Bone marrow (tissue), 2 donors: ENCODE results near the gene APLF.
A peak's percentile ranks its signal among the peaks of the same experiment; 100 is the strongest.

Experiments
- DNase-seq, 2 donors: peaks; one replicate each; lab custom pipeline; 2025; lab: John Stamatoyannopoulos, UW

The APLF gene, protein sequence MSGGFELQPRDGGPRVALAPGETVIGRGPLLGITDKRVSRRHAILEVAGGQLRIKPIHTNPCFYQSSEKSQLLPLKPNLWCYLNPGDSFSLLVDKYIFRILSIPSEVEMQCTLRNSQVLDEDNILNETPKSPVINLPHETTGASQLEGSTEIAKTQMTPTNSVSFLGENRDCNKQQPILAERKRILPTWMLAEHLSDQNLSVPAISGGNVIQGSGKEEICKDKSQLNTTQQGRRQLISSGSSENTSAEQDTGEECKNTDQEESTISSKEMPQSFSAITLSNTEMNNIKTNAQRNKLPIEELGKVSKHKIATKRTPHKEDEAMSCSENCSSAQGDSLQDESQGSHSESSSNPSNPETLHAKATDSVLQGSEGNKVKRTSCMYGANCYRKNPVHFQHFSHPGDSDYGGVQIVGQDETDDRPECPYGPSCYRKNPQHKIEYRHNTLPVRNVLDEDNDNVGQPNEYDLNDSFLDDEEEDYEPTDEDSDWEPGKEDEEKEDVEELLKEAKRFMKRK

DNA sequence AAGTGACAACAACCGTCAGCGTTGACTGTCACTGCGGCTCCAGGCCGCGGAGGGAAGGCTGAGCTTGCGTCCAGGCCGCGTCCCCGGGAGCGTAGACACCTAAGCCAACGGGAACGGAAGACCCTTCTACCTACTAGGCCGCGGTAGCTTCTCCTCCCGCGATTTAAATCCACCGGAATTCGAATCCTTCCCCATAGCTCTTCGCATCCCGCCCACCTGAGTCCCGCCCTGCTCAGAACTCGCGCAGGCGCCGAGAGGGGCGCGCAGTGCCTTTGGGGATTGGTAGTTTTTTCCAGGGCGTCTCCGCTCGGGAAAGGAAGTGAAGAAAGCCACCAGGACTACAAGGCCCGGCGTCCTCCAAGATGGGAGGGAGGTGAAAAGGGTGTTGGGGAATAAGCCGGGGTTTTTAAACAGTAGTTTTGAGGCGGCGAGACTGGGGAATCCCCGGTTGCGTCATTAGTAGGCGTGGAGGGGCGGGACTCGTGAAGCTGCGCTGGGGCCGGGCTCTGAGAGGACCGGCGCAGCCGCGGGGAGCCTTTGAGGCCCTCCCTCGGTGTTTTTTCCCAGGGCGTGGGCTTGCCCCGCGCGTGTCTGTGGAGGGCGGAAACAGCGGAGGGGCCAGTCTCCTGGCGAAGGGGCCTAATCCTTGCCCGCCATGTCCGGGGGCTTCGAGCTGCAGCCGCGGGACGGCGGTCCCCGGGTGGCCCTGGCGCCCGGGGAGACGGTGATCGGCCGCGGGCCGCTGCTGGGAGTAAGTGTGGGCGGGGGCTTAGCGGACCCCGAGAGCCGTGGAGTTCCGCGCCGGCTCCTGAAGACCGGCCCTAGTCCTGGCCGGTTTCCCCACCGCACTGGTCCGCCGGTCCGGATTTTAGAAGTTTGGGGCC is at the start of gene APLF, which contains the start of gene FBXO48:
Gene APLF, plus strand, starts transcription at position 509 of the 884 bp plus-strand sequence. Its CDS starts 147 bp downstream, at position 656.
Gene FBXO48, minus strand, starts transcription at position 218 of the 884 bp plus-strand sequence. CDS start 2,149 bp downstream, outside the sequence.
- peak; percentile 93 to 99 for DNase-seq

DNA sequence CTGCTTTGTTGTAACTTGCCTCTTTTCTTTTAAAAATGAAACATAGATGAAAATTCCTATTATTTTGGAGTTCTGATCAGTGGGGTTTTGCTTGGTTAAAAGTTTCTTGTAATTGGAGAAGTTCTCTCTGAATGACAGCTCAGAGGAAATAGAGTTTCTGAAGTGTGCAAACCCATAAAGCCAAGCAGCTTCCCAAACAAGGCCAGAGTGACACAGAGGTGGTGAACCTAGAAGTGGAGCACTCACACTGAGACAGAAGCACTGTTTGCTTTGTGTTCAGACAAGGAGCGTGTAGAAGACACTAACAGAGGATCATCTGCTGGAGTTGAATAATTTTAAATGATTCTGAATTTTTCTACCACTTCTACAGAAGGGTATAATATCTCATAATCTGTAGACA is 49.5 kb upstream of the APLF start:
- DNase-seq, result peak in 1 of 2 donors; percentile 56

DNA sequence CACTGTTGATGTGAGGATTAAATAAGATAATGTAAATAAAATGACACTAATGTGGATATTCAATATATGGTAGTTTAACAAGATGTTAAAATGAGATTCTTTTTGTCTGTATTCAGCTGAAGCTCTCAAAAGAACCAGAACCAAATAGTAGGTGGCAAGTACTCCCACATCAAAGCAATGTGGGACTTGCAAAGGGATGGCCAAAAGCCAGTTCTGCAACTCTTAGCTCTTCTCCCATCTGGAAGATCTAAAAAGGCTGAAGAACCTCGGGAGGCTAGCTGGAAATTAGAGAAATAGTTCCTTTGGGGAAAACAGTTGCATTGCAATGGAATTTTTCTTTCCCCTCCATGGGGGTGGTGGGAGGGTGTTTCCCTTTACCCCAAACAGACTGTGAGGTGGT is 49.0 kb upstream of the APLF start:
- DNase-seq, result no peak

DNA sequence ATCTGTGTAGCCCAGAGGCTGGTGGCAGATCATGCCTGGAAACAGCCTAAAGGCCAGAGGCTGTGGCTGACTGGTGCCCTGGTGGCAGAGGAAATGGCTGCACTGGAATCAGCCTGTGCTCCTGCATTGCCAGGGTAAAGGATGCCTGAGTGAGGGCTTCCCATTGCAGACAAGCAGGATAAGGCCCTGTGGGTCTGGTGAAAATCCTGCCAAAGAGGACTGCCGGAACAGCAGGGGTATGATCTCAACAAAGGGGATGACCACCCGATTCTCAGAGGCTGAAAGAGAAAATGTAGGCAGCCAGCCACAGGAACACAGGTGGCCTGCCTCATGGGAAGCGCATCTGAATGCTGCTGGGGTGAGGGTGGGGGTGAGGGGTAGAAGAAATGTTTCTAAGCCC is 48.5 kb upstream of the APLF start:
- no peak for DNase-seq

DNA sequence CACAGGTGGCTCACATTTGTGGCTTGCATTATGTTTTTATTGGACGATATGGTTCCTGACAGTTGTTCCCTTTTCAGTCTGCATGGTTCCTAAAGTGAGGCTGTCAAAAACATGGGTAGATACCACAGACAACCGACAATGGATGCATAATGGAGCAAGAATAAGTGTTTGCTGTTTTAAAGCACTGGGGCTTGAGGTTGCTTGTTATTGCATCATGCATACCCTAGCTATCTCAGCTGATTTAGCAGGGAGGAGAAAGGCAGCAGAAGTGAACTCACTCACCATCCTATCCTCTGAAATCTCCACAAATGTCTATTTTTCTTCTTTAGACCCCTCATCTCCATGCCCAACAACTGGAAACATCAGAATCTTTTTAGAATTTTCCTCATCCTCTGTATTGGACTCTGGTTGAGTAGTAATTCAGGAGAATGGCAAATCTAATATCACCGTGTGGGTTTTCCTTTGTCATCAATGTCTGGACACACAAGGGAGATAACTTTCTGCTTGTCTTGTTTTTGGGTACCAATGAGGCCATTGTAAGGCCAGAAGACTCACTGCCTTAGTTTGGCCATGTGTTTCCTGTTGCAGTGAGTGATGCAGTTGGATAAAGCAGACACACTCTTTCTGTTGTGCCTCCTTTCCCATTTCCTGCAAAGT is 47.0 kb upstream of the APLF start:
- DNase-seq, result no peak

DNA sequence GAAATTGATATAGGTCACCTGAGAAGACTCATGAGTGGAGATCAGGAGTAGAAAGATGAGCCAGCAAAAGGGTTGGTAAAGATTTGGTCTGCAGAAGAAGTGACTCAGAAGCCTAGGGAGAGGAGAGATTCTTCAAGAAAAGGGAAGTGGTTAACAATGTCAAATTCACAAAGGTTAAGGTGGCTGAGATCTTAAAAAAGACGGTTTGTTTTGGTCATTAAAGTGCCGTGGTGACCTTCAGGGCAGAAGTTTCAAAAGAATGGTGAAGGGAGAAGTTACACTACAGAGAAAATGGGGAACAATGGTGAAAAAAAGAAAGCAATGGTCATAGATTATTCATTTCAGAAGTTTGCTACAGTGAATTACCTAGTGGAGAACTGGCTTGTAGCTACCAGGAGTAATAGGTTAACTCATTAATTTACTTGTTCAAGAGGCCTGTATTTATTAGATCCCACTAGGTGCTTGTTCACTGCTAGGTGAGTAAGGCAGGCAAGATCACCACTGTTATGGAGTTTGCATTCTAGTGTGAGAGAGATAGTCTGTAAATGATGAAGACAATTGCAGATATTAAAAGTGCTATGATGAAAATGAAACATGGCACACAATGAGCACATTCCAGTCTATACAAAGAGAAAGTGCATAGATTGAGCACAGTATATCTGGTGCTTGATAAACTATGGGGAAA is 43.3 kb upstream of the APLF start:
- peak in 1 of 2 donors; percentile 98 for DNase-seq

DNA sequence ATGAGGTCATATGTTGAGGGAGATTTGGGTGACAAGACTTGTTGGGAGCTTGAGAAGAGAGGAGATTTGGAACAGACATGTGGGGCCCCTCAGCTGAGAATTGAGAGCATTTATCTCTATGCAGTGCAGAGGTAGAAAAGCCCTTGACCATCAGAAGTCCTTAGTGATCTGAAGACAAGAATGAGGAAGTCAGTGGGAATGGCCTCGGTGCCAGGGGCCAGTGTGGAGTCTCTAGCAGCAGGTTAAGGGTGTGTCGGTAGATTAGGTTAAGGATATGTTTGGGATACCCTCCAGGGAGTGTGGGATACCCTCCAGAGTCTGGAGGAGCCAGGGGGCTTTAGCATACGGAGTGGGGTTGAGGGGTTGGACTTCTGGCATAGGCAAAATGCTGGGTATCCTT is 41.9 kb upstream of the APLF start:
- no peak for DNase-seq

DNA sequence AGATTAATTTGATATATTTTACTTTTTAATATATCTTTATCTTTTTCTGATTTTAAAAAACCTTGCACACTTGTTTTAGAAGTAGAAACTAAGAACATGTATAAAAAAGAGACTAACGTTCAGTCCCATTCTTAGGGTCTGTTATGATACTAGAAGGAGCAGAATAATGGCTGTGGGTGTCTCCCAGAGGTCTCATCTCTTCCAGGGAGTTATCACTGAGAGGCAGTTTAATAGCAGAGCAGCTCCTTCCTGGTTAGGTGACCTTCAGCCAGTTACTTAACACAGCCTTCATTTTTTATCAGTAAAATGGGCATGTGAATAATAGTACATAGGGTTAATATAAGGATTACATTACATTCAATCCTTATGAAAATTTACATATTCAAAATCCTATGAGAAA is 40.9 kb upstream of the APLF start:
- DNase-seq, result no peak

DNA sequence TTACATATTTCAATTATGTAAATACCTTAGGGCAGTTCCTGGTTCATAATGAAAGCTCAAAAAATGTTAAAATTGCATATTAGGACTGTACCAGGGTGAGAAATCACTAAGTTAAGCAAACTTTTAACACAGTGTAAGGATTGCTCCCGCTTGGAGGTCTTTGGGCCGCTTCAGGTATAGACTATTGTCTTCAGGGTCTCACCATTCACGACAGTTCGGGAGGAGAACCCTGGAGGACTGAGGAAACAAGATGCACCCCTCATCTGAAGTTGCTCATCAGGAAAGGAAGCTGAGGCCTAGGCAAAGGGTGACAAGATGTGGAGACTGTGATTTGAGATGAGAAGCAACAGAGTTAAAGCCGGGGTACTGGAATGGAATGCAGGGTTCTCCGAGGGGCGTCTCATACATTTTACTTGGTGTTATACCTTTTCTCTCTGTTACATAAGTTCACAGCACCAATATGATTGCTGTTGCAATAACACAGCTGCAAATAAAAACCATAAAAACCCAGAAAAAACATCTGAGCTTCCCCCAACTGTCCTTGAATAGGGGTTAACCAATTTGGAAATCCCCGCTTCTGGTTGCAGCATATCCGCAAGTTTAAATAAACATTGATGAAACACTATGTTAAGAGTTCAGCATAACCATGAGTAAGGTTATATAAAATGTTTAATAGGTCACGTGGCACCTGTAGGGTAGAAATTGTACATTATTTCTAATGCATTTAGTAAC is 40.4 kb upstream of the APLF start:
- DNase-seq, result no peak

DNA sequence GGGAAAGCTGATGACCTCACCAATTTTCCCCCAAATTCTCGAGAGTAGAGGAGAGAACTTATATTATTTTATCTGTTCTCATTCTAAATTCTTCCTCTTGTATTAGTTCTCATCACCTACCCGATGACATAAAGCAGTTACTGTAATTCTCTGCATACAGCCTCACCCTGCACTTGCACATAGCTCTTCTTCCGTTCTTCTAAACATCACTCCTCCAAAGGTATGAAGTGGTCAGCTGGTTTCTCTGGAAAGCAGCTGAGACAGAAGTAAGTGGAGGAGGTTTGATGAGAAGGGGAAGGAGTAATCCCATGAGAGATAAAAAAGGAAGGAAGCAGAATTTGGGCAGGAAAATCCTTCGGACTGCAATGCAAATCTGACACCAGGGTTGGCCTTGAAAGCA is 39.3 kb upstream of the APLF start:
- DNase-seq, result no peak

DNA sequence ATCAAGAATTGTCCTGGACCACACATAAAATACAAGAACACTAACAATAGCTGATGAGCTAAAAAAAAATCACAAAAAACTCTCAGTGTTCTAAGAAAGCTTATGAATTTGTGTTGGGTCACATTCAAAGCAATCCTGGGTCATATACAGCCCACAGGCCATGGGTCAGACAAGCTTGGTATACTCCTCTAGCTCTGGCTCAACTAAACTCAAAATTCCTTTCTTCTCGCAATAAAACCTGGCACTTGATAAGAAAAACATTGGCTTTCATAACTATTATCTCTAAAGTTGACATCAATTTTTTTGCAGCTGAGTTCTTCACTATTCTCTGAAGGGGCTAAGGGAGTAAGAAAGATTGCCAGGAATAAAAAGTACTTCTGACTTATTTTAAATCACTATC is 38.6 kb upstream of the APLF start:
- DNase-seq, result no peak

DNA sequence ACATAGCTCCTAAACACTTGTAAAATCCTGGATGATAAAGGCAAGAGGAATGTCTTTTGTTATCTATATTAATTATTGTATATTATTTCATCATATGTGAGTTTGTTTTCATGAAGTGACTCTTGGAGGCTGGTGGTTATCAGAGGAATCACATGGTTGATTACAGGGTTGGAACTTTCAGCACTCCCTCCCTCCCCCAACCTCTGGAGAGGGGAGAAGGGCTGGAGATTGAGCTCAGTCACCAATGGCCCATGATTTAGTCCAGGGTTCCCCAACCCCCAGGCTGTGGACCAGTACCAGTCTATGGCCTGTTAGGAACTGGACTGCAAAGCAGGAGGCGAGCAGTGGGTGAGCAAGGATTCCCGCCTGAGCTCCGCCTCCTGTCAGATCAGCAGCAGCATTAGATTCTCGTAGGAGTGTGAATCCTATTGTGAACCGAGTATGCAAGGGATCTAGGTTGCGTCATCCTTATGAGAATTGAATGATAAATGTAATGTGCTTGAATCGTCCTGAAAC is 38.0 kb upstream of the APLF start:
- no peak for DNase-seq

DNA sequence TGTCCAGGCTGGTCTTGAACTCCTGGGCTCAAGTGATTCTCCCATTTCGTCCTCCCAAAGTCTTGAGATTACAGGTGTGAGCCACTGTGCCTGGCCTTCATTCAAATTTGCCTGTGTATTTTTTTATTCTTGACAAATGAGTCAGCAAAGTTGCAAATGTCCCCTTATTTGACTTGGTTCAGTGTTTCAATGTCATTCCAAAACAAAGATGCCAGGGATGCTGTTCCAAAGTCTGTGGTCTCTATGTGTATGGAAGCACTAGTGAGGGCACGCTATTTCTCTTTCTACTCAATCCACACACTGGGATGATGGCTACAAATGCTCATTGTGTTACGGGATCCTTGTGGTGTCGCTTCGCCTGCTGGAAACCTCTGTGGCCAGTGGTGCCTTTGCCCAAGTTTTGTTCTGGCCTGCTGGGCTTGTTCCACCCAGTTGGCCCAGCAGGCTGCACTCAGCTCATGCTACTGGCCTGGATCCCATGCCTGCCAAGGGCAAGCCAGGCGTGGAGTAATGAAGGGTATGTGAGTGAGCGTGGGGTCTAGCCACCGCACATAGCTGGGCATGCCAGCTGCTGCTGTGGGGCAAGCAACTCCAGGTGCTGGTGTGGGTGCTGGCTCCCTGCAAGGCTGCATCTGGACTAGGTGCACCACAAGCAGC is 35.9 kb upstream of the APLF start:
- no peak for DNase-seq

DNA sequence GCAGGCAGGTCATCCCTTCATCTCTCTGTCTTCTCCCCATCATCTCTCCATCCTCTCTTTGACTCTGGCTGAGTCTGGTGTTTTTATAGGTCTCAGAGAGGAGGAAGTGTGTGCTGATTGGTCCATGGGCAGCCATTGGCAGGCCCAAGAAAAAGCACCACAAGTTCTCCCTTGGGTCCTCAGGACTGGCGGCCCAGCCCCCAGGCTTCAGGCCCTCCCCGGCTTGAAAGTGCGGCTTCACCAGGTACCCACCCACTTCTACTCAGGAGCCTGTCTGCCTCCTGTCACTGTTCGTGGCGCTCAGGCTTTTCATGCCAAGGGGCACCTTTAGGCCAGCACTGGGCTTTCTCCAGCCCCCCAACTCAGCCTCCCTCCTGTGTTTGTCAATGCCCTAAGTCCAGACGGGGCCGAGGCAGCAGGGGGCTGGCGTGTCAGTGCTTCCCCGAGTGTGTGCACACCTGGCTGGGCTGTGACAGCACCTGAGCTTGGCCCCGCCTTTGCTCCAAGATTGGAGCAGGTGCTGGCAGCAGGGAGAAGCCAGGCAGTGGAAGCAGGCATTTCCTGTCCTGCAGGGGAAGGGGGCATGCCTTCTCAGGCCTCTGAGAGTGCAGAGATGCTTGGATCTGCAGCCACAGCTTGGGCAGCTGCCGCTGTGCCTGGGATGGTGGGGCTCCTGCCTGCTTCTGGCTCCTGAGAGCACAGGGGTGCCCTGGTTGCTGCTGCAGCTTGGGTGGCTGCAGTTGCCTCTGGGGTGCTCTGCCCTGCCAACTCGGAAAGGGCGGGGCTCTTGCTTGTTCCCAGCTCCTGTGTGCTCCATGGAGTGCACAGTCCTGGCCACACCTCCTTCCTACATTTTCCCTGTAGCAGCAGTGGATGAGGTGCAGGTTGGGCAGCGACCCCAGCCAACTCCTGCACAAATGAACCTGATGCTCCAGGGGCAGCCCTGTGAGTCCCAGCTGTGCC is 34.4 kb upstream of the APLF start:
- no peak for DNase-seq

DNA sequence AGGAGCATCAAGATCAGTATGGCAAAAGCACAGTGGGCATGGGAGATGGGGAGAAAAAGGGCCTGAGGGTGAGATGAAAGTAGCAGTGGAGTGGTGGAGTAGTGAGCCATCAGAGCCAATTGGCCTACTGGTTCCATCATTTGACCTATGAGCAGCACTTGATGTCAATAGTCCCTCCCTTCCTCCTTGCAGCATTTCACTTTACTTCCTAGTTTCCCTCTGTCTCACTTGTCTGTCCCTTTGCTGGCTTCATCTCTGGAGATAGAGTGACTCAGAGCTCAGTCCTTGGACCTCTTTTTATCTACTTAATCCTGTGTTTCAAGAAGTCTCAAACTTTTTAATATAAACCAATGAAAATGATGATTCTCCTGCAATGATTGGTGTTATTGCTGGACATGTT is 32.4 kb upstream of the APLF start:
- peak in 1 of 2 donors; percentile 47 for DNase-seq

DNA sequence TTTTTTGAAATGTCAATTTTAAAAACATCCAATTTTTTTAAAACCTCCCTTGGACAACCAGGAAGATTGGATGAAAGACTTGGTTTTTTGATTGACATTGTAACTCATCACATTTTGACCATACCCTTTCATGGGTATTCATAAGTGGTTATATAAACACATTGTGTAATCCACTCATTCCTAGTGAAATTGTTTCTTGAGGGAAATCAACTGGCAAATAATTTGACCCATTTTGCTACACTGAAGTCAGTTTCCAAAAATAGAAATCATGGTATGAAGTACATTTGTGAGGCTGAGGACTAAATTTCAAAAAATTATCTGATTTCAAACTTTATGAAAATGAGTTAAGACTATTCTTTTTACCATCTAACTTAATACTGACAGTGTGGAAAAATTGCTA is 31.8 kb upstream of the APLF start:
- DNase-seq, result no peak

DNA sequence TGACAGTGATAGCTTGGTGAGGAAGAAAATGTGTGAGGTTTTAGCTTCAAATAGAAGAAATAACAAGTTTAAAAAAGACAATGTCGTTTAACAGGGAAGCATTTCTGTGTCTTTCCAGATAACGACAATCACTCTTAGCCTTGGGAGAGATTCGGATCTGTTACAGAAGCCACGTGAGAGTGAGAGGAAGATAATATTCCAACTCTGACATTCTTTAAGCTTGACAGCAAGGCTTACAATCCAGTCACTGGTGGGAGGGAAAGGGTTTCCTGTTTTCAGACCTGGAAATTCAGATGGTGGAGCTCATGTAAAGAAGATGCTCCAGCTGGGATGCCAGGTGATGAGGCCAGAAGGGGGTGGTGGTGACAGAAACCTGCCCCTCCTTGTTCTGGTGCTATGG is 31.1 kb upstream of the APLF start:
- no peak for DNase-seq

DNA sequence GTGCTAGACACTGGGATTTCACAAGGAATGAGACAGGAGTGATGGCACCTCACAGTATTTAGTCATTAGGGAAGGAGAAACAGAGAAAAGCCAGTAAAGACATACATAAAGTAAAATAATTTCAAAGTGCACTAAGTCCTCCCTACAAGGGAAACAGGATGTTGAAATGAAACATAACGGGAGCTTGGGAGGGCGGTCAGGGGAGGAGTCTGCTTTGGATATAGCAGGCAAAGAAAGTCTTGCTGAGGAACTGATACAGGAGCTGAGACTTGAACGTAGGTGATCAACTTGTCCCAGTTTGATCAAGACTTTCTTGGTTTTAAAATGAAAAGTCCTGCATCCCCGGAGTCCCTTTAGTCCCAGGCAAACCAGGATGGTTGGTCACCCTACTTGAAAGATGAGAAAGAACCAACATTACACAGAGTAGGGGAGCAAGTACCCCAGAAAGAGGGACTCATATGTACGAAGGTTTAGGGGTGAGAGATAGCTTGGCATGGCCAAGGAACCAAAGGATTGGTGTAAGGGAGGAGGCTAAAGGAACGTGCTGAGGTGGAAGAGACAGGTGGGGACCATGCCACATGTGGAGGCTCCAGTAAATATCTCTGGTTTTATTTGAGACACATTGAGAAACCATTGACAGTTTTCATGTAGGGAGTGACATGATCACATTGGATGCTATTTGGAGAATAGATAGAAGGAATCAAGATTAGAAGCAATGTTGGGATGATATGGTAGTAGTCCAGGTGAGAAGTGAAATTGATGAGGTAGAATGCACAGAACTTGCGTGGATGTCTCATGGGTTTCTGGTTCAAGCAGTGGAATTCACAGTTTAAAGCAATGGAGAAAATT is 28.7 kb upstream of the APLF start:
- peak in 1 of 2 donors; percentile 28 for DNase-seq
